Keratinocyte (primary cell): ENCODE measurements around the gene BET1L. TPM values are rescaled to one million over a fixed set of nuclear protein-coding genes. Genes with fewer than 3 reads are reported as not detected.

Experiments
- DNase-seq: peaks from one replicate; pipeline ENCODE4 v3.0.0-alpha.2; 2011; ENCODE audit warnings: low read depth, missing footprints, low spot score
- FAIRE-seq: peaks from 2 replicates; lab custom pipeline; 2011; peaks lifted over from hg19 to GRCh38; lab: Jason Lieb, UNC
- H2AFZ ChIP-seq: 2 replicates; pipeline ENCODE4 v1.6.0; 2012; ENCODE audit warnings: low read length, control low read depth, inconsistent platforms; ENCODE audit not compliant: control insufficient read depth
- H3K27ac ChIP-seq: 2 replicates; pipeline ENCODE4 v1.5.1; 2011; ENCODE audit warnings: low read length; ENCODE audit not compliant: control insufficient read depth, insufficient read depth
- H3K27me3 ChIP-seq: 3 replicates; pipeline ENCODE4 v1.6.0; 2011; ENCODE audit warnings: low read length; ENCODE audit not compliant: control insufficient read depth, insufficient read depth; ENCODE audit errors: extremely low read depth
- H3K36me3 ChIP-seq, 2 experiments: 2 replicates in 1 of 2; 3 replicates in 1 of 2; pipeline ENCODE4 v1.5.1; 2011; ENCODE audit warnings: low read length in 2 of 2, mild to moderate bottlenecking in 1 of 2; ENCODE audit not compliant: control insufficient read depth in 2 of 2, insufficient read depth in 2 of 2; ENCODE audit errors: extremely low read depth in 1 of 2
- H3K4me1 ChIP-seq: 3 replicates; pipeline ENCODE4 v1.5.1; 2011; ENCODE audit warnings: low read length; ENCODE audit not compliant: control insufficient read depth, insufficient read depth; ENCODE audit errors: extremely low read depth
- H3K4me2 ChIP-seq: 3 replicates; pipeline ENCODE4 v1.6.0; 2011; ENCODE audit warnings: low read depth, low read length; ENCODE audit not compliant: control insufficient read depth, insufficient read depth; ENCODE audit errors: extremely low read depth
- H3K4me3 ChIP-seq, 3 experiments: fragments of 200-600 bp in 1 of 3; sonication (generic) in 1 of 3; 2 replicates in 2 of 3; 3 replicates in 1 of 3; pipeline ENCODE4 v1.5.1; 2011 to 2016; ENCODE audit warnings: low read length in 3 of 3, mild to moderate bottlenecking in 3 of 3, control low read depth in 2 of 3, inconsistent platforms in 1 of 3, low read depth in 1 of 3, mixed read lengths in 1 of 3, mixed run types in 1 of 3, moderate library complexity in 1 of 3; ENCODE audit not compliant: control insufficient read depth in 2 of 3, insufficient read depth in 2 of 3; ENCODE audit errors: extremely low read depth in 1 of 3
- H3K79me2 ChIP-seq: 2 replicates; pipeline ENCODE4 v1.6.0; 2012; ENCODE audit warnings: low read length; ENCODE audit not compliant: control insufficient read depth, insufficient read depth
- H3K9ac ChIP-seq: 3 replicates; pipeline ENCODE4 v1.6.0; 2011; ENCODE audit warnings: low read length; ENCODE audit not compliant: control insufficient read depth, insufficient read depth; ENCODE audit errors: extremely low read depth
- H3K9me1 ChIP-seq: 3 replicates; pipeline ENCODE4 v1.6.0; 2011; ENCODE audit warnings: low read length; ENCODE audit not compliant: control insufficient read depth, insufficient read depth; ENCODE audit errors: extremely low read depth
- H3K9me3 ChIP-seq: 2 replicates; pipeline ENCODE4 v1.5.1; 2012; ENCODE audit warnings: low read depth, low read length; ENCODE audit not compliant: control insufficient read depth
- H4K20me1 ChIP-seq: 3 replicates; pipeline ENCODE4 v1.6.0; 2011; ENCODE audit warnings: low read length; ENCODE audit not compliant: control insufficient read depth, insufficient read depth; ENCODE audit errors: extremely low read depth
- CTCF ChIP-seq, 3 experiments: IDR thresholded peaks in 1 of 3; conservative IDR thresholded peaks in 1 of 3; optimal IDR thresholded peaks in 1 of 3; 2 replicates in 2 of 3; 3 replicates in 1 of 3; pipeline versions ENCODE3 to v1.5.1; 2011; ENCODE audit warnings: low read length in 3 of 3, mild to moderate bottlenecking in 3 of 3, moderate library complexity in 2 of 3, control low read depth in 1 of 3, inconsistent platforms in 1 of 3; ENCODE audit not compliant: insufficient read depth in 2 of 3; ENCODE audit errors: extremely low read depth in 1 of 3
- EZH2 ChIP-seq: IDR thresholded peaks from one replicate; pipeline ENCODE4 v1.6.1; 2012; ENCODE audit warnings: inconsistent platforms, mild to moderate bottlenecking, low read length, moderate library complexity
- dilution Hi-C: fragments of 300-500 bp; cut with MboI; formaldehyde crosslinking; loops from one replicate; pipeline ENCODE4 v1.7.0; 2020; ENCODE audit warnings: low sequenced_read_pairs; ENCODE audit not compliant: extremely low pct_ligation_motif_present
- polyA plus RNA-seq, 5 experiments: library from polyadenylated mRNA; depleted of rRNA in 3 of 5; stranded (reverse) in 3 of 5; stranded (forward) in 1 of 5; unstranded in 1 of 5; fragments of >200 nt; gene quantifications; 1 replicate in 1 of 5; 2 replicates in 3 of 5; 3 replicates in 1 of 5; pipeline versions ENCODE4 v1.2.1 to v1.2.3, GENCODE V29; 2011 to 2012; ENCODE audit warnings: missing spikeins in 2 of 5, low read depth in 1 of 5, low replicate concordance in 1 of 5

Gene BET1L
- polyA plus RNA-seq, 1 donor (not counting 4 experiments of a cell fraction or from before 2014, with no cell fraction given) = 27.0 TPM

- dilution Hi-C loops = no loop called here
- Histone ChIP-seq H3K27ac (no peak overlapping the region), H3K79me2 (peaks cover 41% of the 10 kb centered on the region), H4K20me1 (peaks cover 8% of the 10 kb centered on the region), H3K4me1 (peaks cover 8% of the 10 kb centered on the region), H3K27me3 (no peaks in the 10 kb centered on the region), H3K4me3 (no peak overlapping the region), H3K9ac (no peak overlapping the region), H3K4me2 (no peak overlapping the region), H2AFZ (no peak overlapping the region), H3K9me3 (no peaks in the 10 kb centered on the region), H3K36me3 (peaks cover 27% of the 10 kb centered on the region in 2 experiments), H3K9me1 (peaks cover 2% of the 10 kb centered on the region)
- FAIRE-seq (no peak), DNase-seq (no peak)
- TF ChIP-seq CTCF (optimal IDR thresholded peaks at IDR 0.05 in 1 of 3, IDR thresholded peaks at IDR 0.05 in 1 of 3, conservative IDR thresholded peaks at IDR 0.05 in 1 of 3; ENCODE audit: extremely low read depth in 1 of 3, insufficient read depth in 2 of 3, low read length in 3 of 3) (no peak), EZH2 (no peak)
Observed at GRCh38 chr11:203056-203944, 3.9 kb downstream of the BET1L start.

- H3K27me3 ChIP-seq = no peaks in the 10 kb centered on the region
- H3K9me1 ChIP-seq = peaks cover 2% of the 10 kb centered on the region
- DNase-seq (no peak), FAIRE-seq (no peak)
- dilution Hi-C loops = no loop called here
- H3K79me2 ChIP-seq = peaks cover 37% of the 10 kb centered on the region
- no peak overlapping the region for H3K9ac ChIP-seq
- H3K36me3 ChIP-seq = peaks cover 27% of the 10 kb centered on the region in 2 experiments
- no peak overlapping the region for H3K4me3 ChIP-seq
- H2AFZ ChIP-seq = no peak overlapping the region
- no peaks in the 10 kb centered on the region for H3K9me3 ChIP-seq
- TF ChIP-seq CTCF (optimal IDR thresholded peaks at IDR 0.05 in 1 of 3, IDR thresholded peaks at IDR 0.05 in 1 of 3, conservative IDR thresholded peaks at IDR 0.05 in 1 of 3; ENCODE audit: extremely low read depth in 1 of 3, insufficient read depth in 2 of 3, low read length in 3 of 3) (no peak), EZH2 (no peak)
- peaks cover 8% of the 10 kb centered on the region for H3K4me1 ChIP-seq
- H3K27ac ChIP-seq = no peak overlapping the region
- peaks cover 8% of the 10 kb centered on the region for H4K20me1 ChIP-seq
- H3K4me2 ChIP-seq = no peak overlapping the region
Observed at GRCh38 chr11:202490-202889, 4.7 kb downstream of the BET1L start.
